Measurements from ENCODE around the gene FZD7. TPM values are rescaled to one million over a fixed set of nuclear protein-coding genes. Genes with fewer than 3 reads are reported as not detected.

FZD7 gene
- total RNA-seq, 1 donor from 2014 or later = 32.5 TPM

DNA sequence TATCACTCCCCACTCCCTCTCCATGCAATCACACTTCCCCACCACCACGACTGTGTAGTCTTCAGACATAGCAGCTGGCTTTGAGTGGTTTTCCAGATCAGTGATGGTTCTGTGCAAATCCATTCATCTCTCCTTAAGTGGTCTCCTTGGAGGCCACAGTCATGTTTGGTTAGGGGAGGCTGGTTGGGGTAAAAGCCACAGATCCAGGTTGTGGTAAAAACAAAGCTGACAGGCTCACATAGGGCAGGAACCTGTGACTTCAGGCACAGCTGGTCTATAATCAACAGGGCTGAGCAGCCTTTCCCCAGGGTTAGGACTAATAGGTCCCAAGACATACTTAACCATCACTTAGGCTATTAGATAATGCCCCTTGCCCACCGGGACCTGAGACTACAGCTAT is 46.2 kb upstream of the FZD7 start:
- intact Hi-C loops (cut with DNase I) = no loop called here
- Histone ChIP-seq H3K36me3 (no peaks in the 10 kb centered on the region), H3K4me3 (no peak overlapping the region)

GRCh38 chr2:201990069-201990468 is 43.6 kb upstream of the FZD7 start:
- Histone ChIP-seq H3K27ac (no peak overlapping the region), H3K4me1 (no peaks in the 10 kb centered on the region), H3K4me3 (no peak overlapping the region), H3K36me3 (no peaks in the 10 kb centered on the region), H3K27me3 (no peaks in the 10 kb centered on the region), H3K9me3 (no peaks in the 10 kb centered on the region)
- no peak for DNase-seq (ENCODE audit: low spot score in 2 of 2)
- no peak for TF ChIP-seq CTCF (IDR thresholded peaks at IDR 0.05)
- intact Hi-C loops (cut with DNase I) = no loop called here

More for the DNA sequence above, 46.2 kb upstream of the FZD7 start:
- H3K27me3 ChIP-seq = no peaks in the 10 kb centered on the region
- H3K9me3 ChIP-seq = no peaks in the 10 kb centered on the region
- DNase-seq (ENCODE audit: low spot score in 2 of 2) = no peak
- no peak overlapping the region for H3K27ac ChIP-seq
- no peak for TF ChIP-seq CTCF (IDR thresholded peaks at IDR 0.05)
- no peaks in the 10 kb centered on the region for H3K4me1 ChIP-seq

GRCh38 chr2:201992960-201993359 is 40.7 kb upstream of the FZD7 start:
- DNase-seq (ENCODE audit: low spot score in 2 of 2) = no peak
- H3K27ac ChIP-seq = no peak overlapping the region
- intact Hi-C loops (cut with DNase I) = no loop called here
- H3K4me3 ChIP-seq = no peak overlapping the region
- no peak for TF ChIP-seq CTCF (IDR thresholded peaks at IDR 0.05)
- no peaks in the 10 kb centered on the region for H3K9me3 ChIP-seq
- no peaks in the 10 kb centered on the region for H3K4me1 ChIP-seq
- H3K36me3 ChIP-seq = no peaks in the 10 kb centered on the region
- H3K27me3 ChIP-seq = no peaks in the 10 kb centered on the region

DNA sequence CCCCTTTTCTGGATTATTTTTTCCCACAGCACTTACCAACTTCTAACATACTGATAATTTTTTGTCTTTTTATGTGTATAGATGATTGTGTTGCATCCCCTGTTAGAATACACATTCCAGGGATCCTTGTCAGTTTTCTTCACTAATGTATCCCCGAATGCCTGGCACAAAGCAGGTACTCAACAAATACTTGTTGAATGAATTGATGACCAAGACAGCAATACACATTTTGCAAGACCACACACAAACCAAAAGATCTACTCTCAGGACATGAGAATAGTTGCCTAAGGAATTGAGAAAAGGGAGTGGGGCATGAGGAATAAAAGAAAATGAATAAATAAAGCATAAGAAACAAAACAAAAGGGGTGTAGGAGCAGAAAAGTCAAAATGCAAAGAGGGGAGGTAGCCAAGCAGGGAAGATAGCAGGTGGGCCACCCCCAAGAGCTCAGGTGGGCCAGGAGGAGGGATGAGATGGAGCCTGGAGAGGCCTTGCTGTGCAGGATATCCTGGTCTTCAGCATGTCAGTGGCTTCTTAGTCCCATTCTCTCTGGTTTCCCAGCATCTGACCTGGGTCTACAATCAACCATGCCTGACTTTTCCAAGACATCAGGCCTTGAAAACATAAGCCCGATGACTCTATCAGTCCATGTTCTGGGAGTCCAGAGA is 38.5 kb upstream of the FZD7 start:
- DNase-seq (ENCODE audit: low spot score in 2 of 2) = no peak
- H3K4me3 ChIP-seq = no peak overlapping the region
- H3K36me3 ChIP-seq = no peaks in the 10 kb centered on the region
- H3K9me3 ChIP-seq = no peaks in the 10 kb centered on the region
- no peak for TF ChIP-seq CTCF (IDR thresholded peaks at IDR 0.05)
- intact Hi-C loops (cut with DNase I) = no loop called here
- no peaks in the 10 kb centered on the region for H3K27me3 ChIP-seq
- no peak overlapping the region for H3K27ac ChIP-seq
- H3K4me1 ChIP-seq = no peaks in the 10 kb centered on the region

DNA sequence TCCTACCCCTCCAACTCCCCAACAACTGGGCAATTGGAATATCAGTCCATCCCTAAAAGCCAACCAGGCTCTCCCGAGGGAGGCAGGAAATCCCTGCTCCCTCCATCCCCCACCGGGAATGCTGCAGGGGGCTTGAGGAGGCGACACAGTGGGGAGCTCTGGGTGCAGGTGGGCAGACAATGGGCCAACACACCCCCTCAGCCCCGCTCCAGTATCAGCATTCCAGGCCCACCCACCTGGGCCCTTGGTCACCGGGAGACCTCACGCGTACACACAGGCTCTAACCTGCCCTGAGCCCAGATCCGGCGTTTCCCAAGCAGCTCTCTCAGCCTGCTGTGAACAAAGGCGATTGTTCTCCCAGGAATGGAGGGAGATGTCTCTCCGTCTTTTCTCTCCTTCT is 37.6 kb upstream of the FZD7 start:
- intact Hi-C loops (cut with DNase I) = no loop called here
- DNase-seq (ENCODE audit: low spot score in 2 of 2) = no peak
- TF ChIP-seq CTCF (IDR thresholded peaks at IDR 0.05) = no peak
- Histone ChIP-seq H3K9me3 (no peaks in the 10 kb centered on the region), H3K4me1 (no peaks in the 10 kb centered on the region), H3K27me3 (no peaks in the 10 kb centered on the region), H3K4me3 (no peak overlapping the region), H3K27ac (no peak overlapping the region), H3K36me3 (no peaks in the 10 kb centered on the region)
